Skeletal muscle tissue (tissue), 4 donors: ENCODE measurements around the gene PGM5. TPM values are rescaled to one million over a fixed set of nuclear protein-coding genes. Genes with fewer than 3 reads are reported as not detected.
"Not testable (repeated sequence)": the region's sequence is repeated elsewhere in the genome, so short reads cannot be mapped to it uniquely, and the experiment has no call there.

Experiments used
- H3K27ac ChIP-seq: one replicate; pipeline ENCODE4 v1.7.0; 2013; ENCODE audit warnings: mild to moderate bottlenecking, low read depth, low read length, inconsistent platforms
- H3K27me3 ChIP-seq, 3 donors: one replicate each; pipeline ENCODE4 v1.7.0; 2013; ENCODE audit warnings: low read length in 3 of 3; ENCODE audit not compliant: control insufficient read depth in 3 of 3, insufficient read depth in 3 of 3
- H3K36me3 ChIP-seq, 3 donors: one replicate each; pipeline ENCODE4 v1.7.0; 2013; ENCODE audit warnings: low read length in 3 of 3; ENCODE audit not compliant: control insufficient read depth in 3 of 3, insufficient read depth in 3 of 3
- H3K4me1 ChIP-seq, 3 donors: one replicate each; pipeline ENCODE4 v1.7.0; 2013; ENCODE audit warnings: low read length in 3 of 3, mild to moderate bottlenecking in 3 of 3; ENCODE audit not compliant: control insufficient read depth in 3 of 3, insufficient read depth in 3 of 3
- H3K4me3 ChIP-seq, 3 donors: one replicate each; pipeline ENCODE4 v1.7.0; 2013; ENCODE audit warnings: low read length in 3 of 3
- H3K9ac ChIP-seq, 3 donors: one replicate each; pipeline ENCODE4 v1.7.0; 2013; ENCODE audit warnings: low read length in 3 of 3, mild to moderate bottlenecking in 3 of 3, moderate library complexity in 2 of 3, low read depth in 1 of 3
- H3K9me3 ChIP-seq, 3 donors: one replicate each; pipeline ENCODE4 v1.7.0; 2013; ENCODE audit warnings: low read length in 3 of 3; ENCODE audit not compliant: control insufficient read depth in 3 of 3
- total RNA-seq: library from RNA; depleted of rRNA; stranded (reverse); fragments of >200 nt; gene quantifications from one replicate; pipeline ENCODE4 v1.2.3, GENCODE V29; 2014
- donor health status: Osteomylitis.

Gene PGM5
- 69.4 TPM for total RNA-seq

DNA sequence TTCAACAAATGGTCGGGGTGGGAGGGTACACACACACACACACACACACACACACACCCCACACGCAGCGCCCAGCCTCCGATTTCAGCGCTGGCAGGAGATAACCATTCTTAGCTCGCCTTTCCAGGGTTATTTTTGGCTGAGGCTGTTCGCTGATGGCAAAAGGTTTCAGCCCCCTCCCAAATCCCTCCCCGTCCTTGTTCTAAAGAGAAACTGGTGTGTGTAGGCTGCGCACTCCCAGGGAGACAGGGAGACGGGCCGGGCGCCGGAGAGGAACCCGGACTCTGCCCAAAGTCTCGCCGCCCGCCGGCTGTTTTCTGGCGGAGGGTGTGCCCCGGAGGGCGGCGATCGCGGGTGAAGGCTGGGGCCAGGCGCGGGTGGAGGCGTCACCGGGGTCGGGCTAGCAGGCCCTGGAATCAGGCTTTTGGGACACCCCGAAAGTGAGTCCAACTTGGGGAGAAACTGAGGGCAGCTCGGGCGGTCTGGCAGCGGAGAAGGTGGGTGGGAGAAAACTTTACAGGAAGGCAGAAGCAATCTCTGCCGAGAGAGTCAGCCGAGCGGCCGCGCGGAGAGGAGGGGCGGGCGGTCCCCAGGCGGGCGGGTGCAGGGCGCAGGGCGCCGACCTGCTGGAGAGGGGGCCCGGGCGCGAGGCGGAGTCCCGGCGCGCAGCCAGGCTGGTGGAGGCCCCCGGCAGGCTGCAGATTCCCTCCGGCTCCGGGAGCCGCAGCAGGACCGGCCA lies at the start of gene PGM5:
TSS of gene PGM5 (plus strand) at position 232 of the 739 bp plus-strand sequence. CDS start 517 bp downstream, outside the sequence.
- H3K27me3 ChIP-seq, H3K4me1 ChIP-seq, H3K9me3 ChIP-seq, H3K36me3 ChIP-seq: not testable (repeated sequence)
- H3K4me3 ChIP-seq: peak within 1 kb of the TSS; percentile 56 to 71 (median 68)
- H3K9ac ChIP-seq: peak within 1 kb of the TSS; percentile 51 to 81 (median 70)
- peak within 1 kb of the TSS; percentile 83 for H3K27ac ChIP-seq

DNA sequence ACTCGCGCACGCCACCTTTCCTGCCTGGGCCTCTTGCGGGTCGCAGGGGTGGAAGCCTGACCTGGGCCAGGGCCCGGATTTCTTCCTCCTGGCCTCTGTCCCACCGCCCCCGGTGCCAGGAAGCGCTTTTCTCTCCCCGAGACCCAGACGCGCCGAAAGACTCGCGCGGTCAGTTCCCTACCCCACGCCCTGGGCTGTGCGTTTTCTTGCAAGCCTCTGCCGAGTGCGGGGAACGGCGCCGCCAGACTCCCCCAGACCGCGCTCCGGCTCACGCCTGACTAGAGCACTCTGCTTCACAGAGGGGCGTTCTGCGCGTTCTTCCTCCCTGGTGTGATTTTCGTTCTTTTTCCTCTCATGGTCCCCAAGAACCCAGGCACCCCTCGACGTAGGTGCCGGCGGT lies 49.3 kb upstream of the PGM5 start:
- H3K27me3 ChIP-seq, H3K4me3 ChIP-seq, H3K9me3 ChIP-seq, H3K36me3 ChIP-seq, H3K9ac ChIP-seq, H3K27ac ChIP-seq, H3K4me1 ChIP-seq: not testable (repeated sequence)

- H3K4me3 ChIP-seq, H3K4me1 ChIP-seq, H3K27ac ChIP-seq, H3K36me3 ChIP-seq, H3K27me3 ChIP-seq, H3K9ac ChIP-seq, H3K9me3 ChIP-seq: not testable (repeated sequence)
Measured at GRCh38 chr9:68307654-68308053, 48.8 kb upstream of the PGM5 start.

DNA sequence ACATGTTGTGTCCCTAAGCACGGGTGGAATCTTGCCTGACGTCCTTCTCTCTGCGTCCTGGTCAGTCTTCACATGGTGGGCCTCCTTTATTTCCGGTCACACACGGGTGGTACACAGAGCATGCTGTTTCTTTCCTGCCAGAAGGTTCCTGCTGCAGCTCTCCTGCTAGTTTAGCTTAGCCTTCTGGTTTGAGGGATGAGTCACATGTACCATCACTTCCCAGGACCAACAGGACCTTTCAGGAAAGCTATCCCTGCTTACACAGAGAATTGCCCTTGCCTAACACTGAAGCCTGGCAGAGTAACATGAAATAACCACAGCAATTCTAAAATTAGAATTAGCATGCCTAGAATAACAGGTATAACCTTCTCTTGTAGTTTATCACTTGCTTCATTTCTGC lies 45.2 kb upstream of the PGM5 start:
- H3K9ac ChIP-seq, H3K27ac ChIP-seq, H3K4me3 ChIP-seq, H3K9me3 ChIP-seq, H3K36me3 ChIP-seq, H3K27me3 ChIP-seq, H3K4me1 ChIP-seq: not testable (repeated sequence)

DNA sequence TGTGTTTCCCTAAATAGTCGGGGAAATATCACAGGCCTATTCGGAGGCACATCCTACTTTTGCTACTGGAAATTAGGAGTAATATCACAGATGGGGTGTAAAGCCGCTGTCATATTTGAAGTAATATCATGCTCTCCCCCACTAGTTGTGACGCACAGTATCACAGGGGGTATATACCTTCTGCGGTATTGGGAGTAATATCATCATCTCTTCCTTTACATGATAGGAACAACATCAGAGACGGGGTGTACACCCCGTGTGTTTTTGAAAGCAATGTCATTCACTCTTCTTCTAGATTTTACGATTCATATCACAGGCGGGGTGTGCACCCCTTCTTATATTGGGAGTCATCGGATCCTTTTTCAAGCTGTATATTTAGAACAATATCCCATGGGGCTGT lies 38.2 kb upstream of the PGM5 start:
- not testable (repeated sequence) for H3K27ac ChIP-seq, H3K27me3 ChIP-seq, H3K9ac ChIP-seq, H3K9me3 ChIP-seq, H3K36me3 ChIP-seq, H3K4me3 ChIP-seq, H3K4me1 ChIP-seq

DNA sequence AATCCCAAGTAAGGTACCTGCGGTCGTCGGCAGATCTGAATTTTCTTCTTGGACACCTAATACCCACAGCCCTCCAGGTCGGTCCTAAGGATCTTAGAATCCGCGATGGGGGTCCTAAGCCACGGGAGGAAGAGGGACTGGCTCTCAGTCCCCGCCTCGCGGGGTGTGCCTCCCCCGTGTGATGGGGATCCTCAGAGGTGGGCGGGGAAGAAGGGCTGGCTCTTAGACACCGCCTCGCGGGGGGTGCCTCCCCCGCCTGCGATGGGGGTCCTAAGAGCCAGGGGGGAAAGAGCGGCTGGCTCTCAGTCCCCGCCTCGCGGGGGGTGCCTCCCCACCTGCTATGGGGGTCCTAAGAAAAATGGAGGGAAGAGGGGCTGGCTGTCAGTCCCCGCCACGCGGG lies 32.7 kb upstream of the PGM5 start:
- not testable (repeated sequence) for H3K27ac ChIP-seq, H3K4me3 ChIP-seq, H3K9ac ChIP-seq, H3K36me3 ChIP-seq, H3K27me3 ChIP-seq, H3K4me1 ChIP-seq, H3K9me3 ChIP-seq

- H3K4me1 ChIP-seq, H3K27me3 ChIP-seq, H3K27ac ChIP-seq, H3K9me3 ChIP-seq, H3K4me3 ChIP-seq, H3K36me3 ChIP-seq, H3K9ac ChIP-seq: not testable (repeated sequence)
Measured at GRCh38 chr9:68324518-68324917, 31.9 kb upstream of the PGM5 start.

DNA sequence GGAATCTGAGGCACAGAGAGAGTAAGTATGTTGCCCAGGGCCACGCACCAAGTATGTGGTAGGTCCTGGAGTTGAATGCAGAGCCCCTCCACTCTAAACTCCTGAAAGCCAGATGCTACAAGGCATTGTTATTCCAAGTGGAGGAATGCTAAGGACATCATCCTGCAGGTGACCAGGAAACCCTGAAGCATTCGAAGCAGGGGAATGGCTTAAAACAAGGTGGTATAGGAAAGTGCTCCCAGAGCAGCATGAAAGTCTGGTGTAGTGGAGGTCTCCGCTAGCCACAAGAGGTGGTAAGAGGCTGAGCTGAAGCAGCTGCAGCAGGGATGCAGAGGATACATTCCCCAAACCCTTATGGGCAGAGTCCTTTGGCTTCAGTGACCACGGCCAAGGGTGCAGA lies 27.3 kb upstream of the PGM5 start:
- H3K4me1 ChIP-seq, H3K9me3 ChIP-seq, H3K36me3 ChIP-seq, H3K4me3 ChIP-seq, H3K9ac ChIP-seq, H3K27ac ChIP-seq, H3K27me3 ChIP-seq: not testable (repeated sequence)

- not testable (repeated sequence) for H3K9me3 ChIP-seq, H3K4me3 ChIP-seq, H3K9ac ChIP-seq, H3K27ac ChIP-seq, H3K27me3 ChIP-seq, H3K36me3 ChIP-seq, H3K4me1 ChIP-seq
Measured at GRCh38 chr9:68330531-68331173, 25.8 kb upstream of the PGM5 start.

DNA sequence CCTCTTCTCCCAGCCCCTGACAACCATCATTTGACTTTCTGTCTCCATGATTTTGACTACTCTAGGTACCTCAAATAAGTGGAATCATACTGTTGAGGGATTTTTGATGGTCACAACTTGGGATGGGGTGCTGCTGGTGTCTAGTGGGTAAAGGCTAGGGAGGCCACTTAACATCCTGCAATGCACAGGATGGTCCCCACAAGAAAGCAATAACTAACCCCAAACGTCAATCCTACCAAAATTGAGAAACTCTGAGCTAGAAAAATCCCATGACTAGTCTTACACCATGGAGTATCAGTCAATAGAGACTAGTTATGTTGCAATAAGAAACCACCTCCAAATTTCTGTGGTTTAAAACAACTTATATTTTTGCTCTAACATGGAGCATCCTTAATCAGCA lies 24.3 kb upstream of the PGM5 start:
- not testable (repeated sequence) for H3K36me3 ChIP-seq, H3K4me1 ChIP-seq, H3K27ac ChIP-seq, H3K27me3 ChIP-seq, H3K9me3 ChIP-seq, H3K4me3 ChIP-seq, H3K9ac ChIP-seq
